HepG2 (cell line): ENCODE data around the gene MMP28. TPM values are rescaled to one million over a fixed set of nuclear protein-coding genes. Genes with fewer than 3 reads are reported as not detected.

Source experiments
- EHMT2 ChIP-seq: fragments of 200-600 bp; sonication (generic); IDR thresholded peaks from 2 replicates; pipeline ENCODE4 v1.7.0; 2017; ENCODE audit warnings: antibody characterized with exemption, low read depth, low read length, borderline replicate concordance
- PPARG ChIP-seq: conservative IDR thresholded peaks from 2 replicates; pipeline ENCODE4 v1.6.1; 2016; ENCODE audit warnings: missing biosample characterization, missing genetic modification reagents
- SNRNP70 ChIP-seq: fragments of 200-400 bp; formaldehyde crosslinking; IDR thresholded peaks from 2 replicates; pipeline ENCODE4 v1.6.1; 2017; ENCODE audit warnings: mild to moderate bottlenecking, low read depth, low read length, moderate library complexity
- ZNF331 ChIP-seq: sonication (generic); formaldehyde crosslinking; IDR thresholded peaks from 2 replicates; pipeline ENCODE4 v1.4.0; 2020; ENCODE audit warnings: missing genetic modification reagents
- polyA plus RNA-seq, 8 experiments: library from polyadenylated mRNA; depleted of rRNA in 3 of 8; stranded (reverse) in 7 of 8; unstranded in 1 of 8; fragments of >200 nt; fragmentation: Illumina TruSeq in 4 of 8; extraction: Trizol in 4 of 8; gene quantifications; 2 replicates each; pipeline versions ENCODE4 v1.2.1 to v1.2.3, GENCODE V29; 2011 to 2016; ENCODE audit warnings: low read depth in 4 of 8, missing spikeins in 1 of 8, mixed read lengths in 1 of 8; ENCODE audit not compliant: insufficient read depth in 1 of 8
- total RNA-seq, 5 experiments: library from RNA; depleted of rRNA; stranded (reverse); fragments of >200 nt; fragmentation: Illumina TruSeq; extraction: Trizol; gene quantifications; 2 replicates each; pipeline ENCODE4 v1.2.3, GENCODE V29; 2016; ENCODE audit warnings: low read depth in 1 of 5
- TF ChIP-seq, protein P1 (sequence below): sonication (generic); formaldehyde crosslinking; IDR thresholded peaks from 2 replicates; pipeline ENCODE4 v1.5.0; 2020; ENCODE audit warnings: mild to moderate bottlenecking, missing genetic modification reagents, moderate library complexity
- TF ChIP-seq, protein P2 (sequence below): sonication (generic); formaldehyde crosslinking; IDR thresholded peaks from 2 replicates; pipeline ENCODE4 v1.8.0; 2022; ENCODE audit warnings: missing genetic modification reagents, mild to moderate bottlenecking, moderate library complexity, borderline replicate concordance
- TF ChIP-seq, protein P3 (sequence below): sonication (generic); formaldehyde crosslinking; IDR thresholded peaks from 2 replicates; pipeline ENCODE4 v1.4.0; 2020; ENCODE audit warnings: missing genetic modification reagents, borderline replicate concordance
- TF ChIP-seq, protein P4 (sequence below): sonication (generic); formaldehyde crosslinking; IDR thresholded peaks from 2 replicates; pipeline ENCODE4 v1.4.0; 2020; ENCODE audit warnings: low read depth, missing genetic modification reagents
- TF ChIP-seq, protein P5 (sequence below): sonication (generic); formaldehyde crosslinking; IDR thresholded peaks from 2 replicates; pipeline ENCODE4 v1.8.0; 2022; ENCODE audit warnings: mild to moderate bottlenecking, missing genetic modification reagents
- TF ChIP-seq, protein P6 (sequence below), 2 experiments: sonication (generic) in 1 of 2; formaldehyde crosslinking in 1 of 2; IDR thresholded peaks; 2 replicates each; pipeline versions ENCODE4 v1.4.0 to v1.6.1; 2018 to 2020; ENCODE audit warnings: missing genetic modification reagents in 2 of 2, borderline replicate concordance in 1 of 2, low read depth in 1 of 2, mild to moderate bottlenecking in 1 of 2, missing biosample characterization in 1 of 2

MMP28 gene
- total and polyA plus RNA-seq, 2 of the 13 experiments (the other 11 are each of a cell fraction or from before 2014, with no cell fraction given) = not detected

DNA sequence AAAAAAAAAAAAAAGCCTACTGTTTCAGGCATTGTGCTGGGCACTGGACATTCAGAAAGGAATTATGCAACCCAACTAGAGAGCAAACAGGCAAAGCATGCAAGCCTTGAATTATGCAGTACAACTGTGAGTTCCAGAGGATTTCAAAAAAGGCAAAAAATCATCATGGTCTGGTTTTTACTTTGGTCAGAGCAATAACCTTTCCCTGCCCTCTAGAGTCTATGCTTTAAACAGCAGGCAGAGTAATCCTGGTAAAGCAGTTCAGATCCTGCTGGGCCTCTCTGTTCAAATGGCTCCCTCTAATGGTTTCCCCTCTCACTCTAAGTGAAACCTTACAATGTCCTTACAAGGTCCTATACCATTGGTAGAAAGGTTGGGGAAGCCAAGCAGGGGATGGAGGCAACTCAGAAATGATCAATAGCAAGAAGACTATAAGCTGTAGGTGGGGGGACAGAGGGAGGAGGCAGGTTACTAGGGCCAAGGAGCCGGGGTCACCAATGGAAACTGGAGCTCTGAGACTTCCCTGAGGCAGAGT, 9.3 kb upstream of the MMP28 start (continued):
- no peak for TF ChIP-seq EHMT2
- TF ChIP-seq, protein P1, sequence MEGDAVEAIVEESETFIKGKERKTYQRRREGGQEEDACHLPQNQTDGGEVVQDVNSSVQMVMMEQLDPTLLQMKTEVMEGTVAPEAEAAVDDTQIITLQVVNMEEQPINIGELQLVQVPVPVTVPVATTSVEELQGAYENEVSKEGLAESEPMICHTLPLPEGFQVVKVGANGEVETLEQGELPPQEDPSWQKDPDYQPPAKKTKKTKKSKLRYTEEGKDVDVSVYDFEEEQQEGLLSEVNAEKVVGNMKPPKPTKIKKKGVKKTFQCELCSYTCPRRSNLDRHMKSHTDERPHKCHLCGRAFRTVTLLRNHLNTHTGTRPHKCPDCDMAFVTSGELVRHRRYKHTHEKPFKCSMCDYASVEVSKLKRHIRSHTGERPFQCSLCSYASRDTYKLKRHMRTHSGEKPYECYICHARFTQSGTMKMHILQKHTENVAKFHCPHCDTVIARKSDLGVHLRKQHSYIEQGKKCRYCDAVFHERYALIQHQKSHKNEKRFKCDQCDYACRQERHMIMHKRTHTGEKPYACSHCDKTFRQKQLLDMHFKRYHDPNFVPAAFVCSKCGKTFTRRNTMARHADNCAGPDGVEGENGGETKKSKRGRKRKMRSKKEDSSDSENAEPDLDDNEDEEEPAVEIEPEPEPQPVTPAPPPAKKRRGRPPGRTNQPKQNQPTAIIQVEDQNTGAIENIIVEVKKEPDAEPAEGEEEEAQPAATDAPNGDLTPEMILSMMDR = peak; percentile 80
- TF ChIP-seq, protein P2, sequence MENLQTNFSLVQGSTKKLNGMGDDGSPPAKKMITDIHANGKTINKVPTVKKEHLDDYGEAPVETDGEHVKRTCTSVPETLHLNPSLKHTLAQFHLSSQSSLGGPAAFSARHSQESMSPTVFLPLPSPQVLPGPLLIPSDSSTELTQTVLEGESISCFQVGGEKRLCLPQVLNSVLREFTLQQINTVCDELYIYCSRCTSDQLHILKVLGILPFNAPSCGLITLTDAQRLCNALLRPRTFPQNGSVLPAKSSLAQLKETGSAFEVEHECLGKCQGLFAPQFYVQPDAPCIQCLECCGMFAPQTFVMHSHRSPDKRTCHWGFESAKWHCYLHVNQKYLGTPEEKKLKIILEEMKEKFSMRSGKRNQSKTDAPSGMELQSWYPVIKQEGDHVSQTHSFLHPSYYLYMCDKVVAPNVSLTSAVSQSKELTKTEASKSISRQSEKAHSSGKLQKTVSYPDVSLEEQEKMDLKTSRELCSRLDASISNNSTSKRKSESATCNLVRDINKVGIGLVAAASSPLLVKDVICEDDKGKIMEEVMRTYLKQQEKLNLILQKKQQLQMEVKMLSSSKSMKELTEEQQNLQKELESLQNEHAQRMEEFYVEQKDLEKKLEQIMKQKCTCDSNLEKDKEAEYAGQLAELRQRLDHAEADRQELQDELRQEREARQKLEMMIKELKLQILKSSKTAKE = no peak
- TF ChIP-seq, protein P3, sequence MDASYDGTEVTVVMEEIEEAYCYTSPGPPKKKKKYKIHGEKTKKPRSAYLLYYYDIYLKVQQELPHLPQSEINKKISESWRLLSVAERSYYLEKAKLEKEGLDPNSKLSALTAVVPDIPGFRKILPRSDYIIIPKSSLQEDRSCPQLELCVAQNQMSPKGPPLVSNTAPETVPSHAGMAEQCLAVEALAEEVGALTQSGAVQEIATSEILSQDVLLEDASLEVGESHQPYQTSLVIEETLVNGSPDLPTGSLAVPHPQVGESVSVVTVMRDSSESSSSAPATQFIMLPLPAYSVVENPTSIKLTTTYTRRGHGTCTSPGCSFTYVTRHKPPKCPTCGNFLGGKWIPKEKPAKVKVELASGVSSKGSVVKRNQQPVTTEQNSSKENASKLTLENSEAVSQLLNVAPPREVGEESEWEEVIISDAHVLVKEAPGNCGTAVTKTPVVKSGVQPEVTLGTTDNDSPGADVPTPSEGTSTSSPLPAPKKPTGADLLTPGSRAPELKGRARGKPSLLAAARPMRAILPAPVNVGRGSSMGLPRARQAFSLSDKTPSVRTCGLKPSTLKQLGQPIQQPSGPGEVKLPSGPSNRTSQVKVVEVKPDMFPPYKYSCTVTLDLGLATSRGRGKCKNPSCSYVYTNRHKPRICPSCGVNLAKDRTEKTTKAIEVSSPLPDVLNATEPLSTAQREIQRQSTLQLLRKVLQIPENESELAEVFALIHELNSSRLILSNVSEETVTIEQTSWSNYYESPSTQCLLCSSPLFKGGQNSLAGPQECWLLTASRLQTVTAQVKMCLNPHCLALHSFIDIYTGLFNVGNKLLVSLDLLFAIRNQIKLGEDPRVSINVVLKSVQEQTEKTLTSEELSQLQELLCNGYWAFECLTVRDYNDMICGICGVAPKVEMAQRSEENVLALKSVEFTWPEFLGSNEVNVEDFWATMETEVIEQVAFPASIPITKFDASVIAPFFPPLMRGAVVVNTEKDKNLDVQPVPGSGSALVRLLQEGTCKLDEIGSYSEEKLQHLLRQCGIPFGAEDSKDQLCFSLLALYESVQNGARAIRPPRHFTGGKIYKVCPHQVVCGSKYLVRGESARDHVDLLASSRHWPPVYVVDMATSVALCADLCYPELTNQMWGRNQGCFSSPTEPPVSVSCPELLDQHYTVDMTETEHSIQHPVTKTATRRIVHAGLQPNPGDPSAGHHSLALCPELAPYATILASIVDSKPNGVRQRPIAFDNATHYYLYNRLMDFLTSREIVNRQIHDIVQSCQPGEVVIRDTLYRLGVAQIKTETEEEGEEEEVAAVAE (CRISPR knock-in tag) = peak; percentile 92
- no peak for TF ChIP-seq SNRNP70
- no peak for TF ChIP-seq PPARG (CRISPR knock-in tag)
- TF ChIP-seq, protein P4, sequence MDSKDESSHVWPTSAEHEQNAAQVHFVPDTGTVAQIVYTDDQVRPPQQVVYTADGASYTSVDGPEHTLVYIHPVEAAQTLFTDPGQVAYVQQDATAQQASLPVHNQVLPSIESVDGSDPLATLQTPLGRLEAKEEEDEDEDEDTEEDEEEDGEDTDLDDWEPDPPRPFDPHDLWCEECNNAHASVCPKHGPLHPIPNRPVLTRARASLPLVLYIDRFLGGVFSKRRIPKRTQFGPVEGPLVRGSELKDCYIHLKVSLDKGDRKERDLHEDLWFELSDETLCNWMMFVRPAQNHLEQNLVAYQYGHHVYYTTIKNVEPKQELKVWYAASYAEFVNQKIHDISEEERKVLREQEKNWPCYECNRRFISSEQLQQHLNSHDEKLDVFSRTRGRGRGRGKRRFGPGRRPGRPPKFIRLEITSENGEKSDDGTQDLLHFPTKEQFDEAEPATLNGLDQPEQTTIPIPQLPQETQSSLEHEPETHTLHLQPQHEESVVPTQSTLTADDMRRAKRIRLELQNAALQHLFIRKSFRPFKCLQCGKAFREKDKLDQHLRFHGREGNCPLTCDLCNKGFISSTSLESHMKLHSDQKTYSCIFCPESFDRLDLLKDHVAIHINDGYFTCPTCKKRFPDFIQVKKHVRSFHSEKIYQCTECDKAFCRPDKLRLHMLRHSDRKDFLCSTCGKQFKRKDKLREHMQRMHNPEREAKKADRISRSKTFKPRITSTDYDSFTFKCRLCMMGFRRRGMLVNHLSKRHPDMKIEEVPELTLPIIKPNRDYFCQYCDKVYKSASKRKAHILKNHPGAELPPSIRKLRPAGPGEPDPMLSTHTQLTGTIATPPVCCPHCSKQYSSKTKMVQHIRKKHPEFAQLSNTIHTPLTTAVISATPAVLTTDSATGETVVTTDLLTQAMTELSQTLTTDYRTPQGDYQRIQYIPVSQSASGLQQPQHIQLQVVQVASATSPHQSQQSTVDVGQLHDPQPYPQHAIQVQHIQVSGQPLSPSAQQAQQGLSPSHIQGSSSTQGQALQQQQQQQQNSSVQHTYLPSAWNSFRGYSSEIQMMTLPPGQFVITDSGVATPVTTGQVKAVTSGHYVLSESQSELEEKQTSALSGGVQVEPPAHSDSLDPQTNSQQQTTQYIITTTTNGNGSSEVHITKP (CRISPR knock-in tag) = peak; percentile 78; the same call in 1 of the 2 replicates
- TF ChIP-seq, protein P5, sequence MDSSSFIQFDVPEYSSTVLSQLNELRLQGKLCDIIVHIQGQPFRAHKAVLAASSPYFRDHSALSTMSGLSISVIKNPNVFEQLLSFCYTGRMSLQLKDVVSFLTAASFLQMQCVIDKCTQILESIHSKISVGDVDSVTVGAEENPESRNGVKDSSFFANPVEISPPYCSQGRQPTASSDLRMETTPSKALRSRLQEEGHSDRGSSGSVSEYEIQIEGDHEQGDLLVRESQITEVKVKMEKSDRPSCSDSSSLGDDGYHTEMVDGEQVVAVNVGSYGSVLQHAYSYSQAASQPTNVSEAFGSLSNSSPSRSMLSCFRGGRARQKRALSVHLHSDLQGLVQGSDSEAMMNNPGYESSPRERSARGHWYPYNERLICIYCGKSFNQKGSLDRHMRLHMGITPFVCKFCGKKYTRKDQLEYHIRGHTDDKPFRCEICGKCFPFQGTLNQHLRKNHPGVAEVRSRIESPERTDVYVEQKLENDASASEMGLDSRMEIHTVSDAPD (CRISPR knock-in tag) = no peak
- TF ChIP-seq, protein P6, sequence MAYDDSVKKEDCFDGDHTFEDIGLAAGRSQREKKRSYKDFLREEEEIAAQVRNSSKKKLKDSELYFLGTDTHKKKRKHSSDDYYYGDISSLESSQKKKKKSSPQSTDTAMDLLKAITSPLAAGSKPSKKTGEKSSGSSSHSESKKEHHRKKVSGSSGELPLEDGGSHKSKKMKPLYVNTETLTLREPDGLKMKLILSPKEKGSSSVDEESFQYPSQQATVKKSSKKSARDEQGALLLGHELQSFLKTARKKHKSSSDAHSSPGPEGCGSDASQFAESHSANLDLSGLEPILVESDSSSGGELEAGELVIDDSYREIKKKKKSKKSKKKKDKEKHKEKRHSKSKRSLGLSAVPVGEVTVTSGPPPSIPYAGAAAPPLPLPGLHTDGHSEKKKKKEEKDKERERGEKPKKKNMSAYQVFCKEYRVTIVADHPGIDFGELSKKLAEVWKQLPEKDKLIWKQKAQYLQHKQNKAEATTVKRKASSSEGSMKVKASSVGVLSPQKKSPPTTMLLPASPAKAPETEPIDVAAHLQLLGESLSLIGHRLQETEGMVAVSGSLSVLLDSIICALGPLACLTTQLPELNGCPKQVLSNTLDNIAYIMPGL (CRISPR knock-in tag; IDR thresholded peaks at IDR 0.05; ENCODE audit: borderline replicate concordance in 1 of 2, low read depth in 1 of 2) = peak; percentile 29 to 87; a peak in 2 of 4 replicates
- peak; percentile 40; the same call in 1 of the 2 replicates for TF ChIP-seq ZNF331 (CRISPR knock-in tag)
